G401 (cell line): ENCODE results near the gene ADARB1. TPM values are rescaled to one million over a fixed set of nuclear protein-coding genes. Genes with fewer than 3 reads are reported as not detected.
A peak's percentile ranks its signal among the peaks of the same experiment; 100 is the strongest.

Experiments
- DNase-seq: peaks from one replicate; pipeline ENCODE4 v3.0.0-alpha.2; 2015; ENCODE audit warnings: low spot score
- in situ Hi-C: cut with HindIII; loops from 2 replicates; pipeline ENCODE4 v1.10.0; 2016; ENCODE audit warnings: low sequenced_read_pairs, mixed read lengths
- total RNA-seq: library from RNA; depleted of rRNA; stranded (reverse); fragments of >200 nt; shearing (Covaris generic); gene quantifications from 2 replicates; pipeline ENCODE4 v1.2.3, GENCODE V29; 2014

The ADARB1 gene
- total RNA-seq, 1 experiment from 2014 or later: 68.1 TPM

- in situ Hi-C loops: no loop called here
- DNase-seq: peak; percentile 90
Observed at GRCh38 chr21:45225041-45225740, 150.8 kb downstream of the ADARB1 start.

GRCh38 chr21:45225741-45226327 is 151.5 kb downstream of the ADARB1 start:
- no peak for DNase-seq
- in situ Hi-C loops: no loop called here

- DNase-seq: peak; percentile 28
- in situ Hi-C loops: no loop called here
Observed at GRCh38 chr21:45226540-45227326, 152.4 kb downstream of the ADARB1 start.

- in situ Hi-C loops: no loop called here
- peak; percentile 87 for DNase-seq
Observed at GRCh38 chr21:45227735-45228134, 153.4 kb downstream of the ADARB1 start.

GRCh38 chr21:45228171-45228641 is 153.8 kb downstream of the ADARB1 start:
- no peak for DNase-seq
- in situ Hi-C loops: no loop called here

- no peak for DNase-seq
- in situ Hi-C loops: no loop called here
Observed at GRCh38 chr21:45228656-45229240, 154.4 kb downstream of the ADARB1 start.

- no peak for DNase-seq
- in situ Hi-C loops: no loop called here
Observed at GRCh38 chr21:45231705-45232104, 157.3 kb downstream of the ADARB1 start.

GRCh38 chr21:45234127-45234526 is 159.7 kb downstream of the ADARB1 start:
- in situ Hi-C loops: no loop called here

GRCh38 chr21:45234965-45235364 is 160.6 kb downstream of the ADARB1 start:
- in situ Hi-C loops: no loop called here
- DNase-seq: peak; percentile 7

More at GRCh38 chr21:45234127-45234526, 159.7 kb downstream of the ADARB1 start:
- no peak for DNase-seq

- in situ Hi-C loops: no loop called here
Observed at GRCh38 chr21:45235488-45235887, 161.1 kb downstream of the ADARB1 start.

GRCh38 chr21:45236481-45236880 is 162.1 kb downstream of the ADARB1 start:
- DNase-seq: no peak
- in situ Hi-C loops: no loop called here

More at GRCh38 chr21:45235488-45235887, 161.1 kb downstream of the ADARB1 start:
- DNase-seq: peak; percentile 4

GRCh38 chr21:45237401-45237800 is 163.0 kb downstream of the ADARB1 start:
- no peak for DNase-seq
- in situ Hi-C loops: no loop called here

GRCh38 chr21:45241357-45241756 is 167.0 kb downstream of the ADARB1 start:
- in situ Hi-C loops: no loop called here
- no peak for DNase-seq

GRCh38 chr21:45243603-45244002 is 169.2 kb downstream of the ADARB1 start:
- in situ Hi-C loops: no loop called here

GRCh38 chr21:45244799-45245340 is 170.5 kb downstream of the ADARB1 start:
- in situ Hi-C loops: no loop called here
- DNase-seq: no peak

More at GRCh38 chr21:45243603-45244002, 169.2 kb downstream of the ADARB1 start:
- DNase-seq: no peak

GRCh38 chr21:45246386-45247320 is 172.3 kb downstream of the ADARB1 start:
- no peak for DNase-seq
- in situ Hi-C loops: no loop called here

- in situ Hi-C loops: no loop called here
- DNase-seq: no peak
Observed at GRCh38 chr21:45248301-45248892, 174.0 kb downstream of the ADARB1 start.

GRCh38 chr21:45248893-45249381 is 174.6 kb downstream of the ADARB1 start:
- in situ Hi-C loops: no loop called here
- peak; percentile 40 for DNase-seq
